NCI-H1417 treated with DMSO at 0.1 percent for 48 hours (cell line): Measurements from ENCODE around the gene CNTNAP5.
"Not testable (repeated sequence)": the region's sequence is repeated elsewhere in the genome, so short reads cannot be mapped to it uniquely, and the experiment has no call there.

Experiments used
- DNase-seq: peaks from one replicate; lab custom pipeline; 2025; lab: John Stamatoyannopoulos, UW

The CNTNAP5 gene

DNA sequence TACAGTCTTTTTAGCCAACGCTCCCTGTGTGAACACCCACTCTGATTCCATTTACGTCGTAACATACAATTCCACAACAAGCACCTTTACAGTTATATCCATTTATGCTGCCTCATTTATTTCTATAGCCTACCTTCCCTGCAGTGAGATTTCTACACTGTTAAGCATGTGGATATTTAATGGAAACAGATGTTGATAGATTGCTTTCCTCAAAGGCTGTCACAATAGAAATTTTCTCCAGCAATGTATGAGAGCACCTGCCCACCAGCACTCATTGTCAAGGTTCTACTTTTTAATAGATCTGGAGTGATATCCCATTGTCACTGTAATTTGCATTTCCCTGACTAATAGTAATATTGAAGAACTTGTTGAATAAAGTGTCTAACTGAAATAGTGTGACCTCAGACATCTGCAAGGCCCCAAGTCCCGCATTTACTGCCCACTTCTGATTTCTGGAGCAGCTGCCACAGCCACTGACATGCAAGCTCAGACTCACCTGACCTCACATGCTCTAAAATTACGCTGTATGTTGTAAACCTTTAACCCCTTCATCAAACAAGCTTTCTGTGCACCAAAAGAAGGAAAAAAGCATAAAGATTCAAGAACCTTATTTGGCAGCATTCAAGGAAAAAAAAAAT, 295.1 kb downstream of the CNTNAP5 start:
- DNase-seq, result no peak

DNA sequence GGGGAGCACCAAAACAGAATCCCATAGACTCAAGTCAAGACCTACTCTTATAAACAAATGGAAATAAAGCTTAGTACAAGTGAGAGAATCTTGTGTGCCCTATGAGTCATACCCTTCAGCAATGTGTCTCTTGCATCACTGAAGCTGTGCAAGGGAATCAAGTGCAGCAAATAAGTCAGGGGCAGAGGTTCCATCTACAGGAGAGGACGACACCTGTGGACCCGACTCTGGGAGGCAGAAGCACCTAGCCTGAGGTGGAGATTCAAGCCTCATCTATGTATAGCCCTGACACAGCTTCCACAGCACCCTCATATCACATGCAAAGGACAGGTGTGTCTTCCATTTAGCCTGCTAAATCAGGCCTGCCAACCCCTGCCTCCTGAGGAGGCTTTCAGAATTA, 298.2 kb downstream of the CNTNAP5 start:
- no peak for DNase-seq

DNA sequence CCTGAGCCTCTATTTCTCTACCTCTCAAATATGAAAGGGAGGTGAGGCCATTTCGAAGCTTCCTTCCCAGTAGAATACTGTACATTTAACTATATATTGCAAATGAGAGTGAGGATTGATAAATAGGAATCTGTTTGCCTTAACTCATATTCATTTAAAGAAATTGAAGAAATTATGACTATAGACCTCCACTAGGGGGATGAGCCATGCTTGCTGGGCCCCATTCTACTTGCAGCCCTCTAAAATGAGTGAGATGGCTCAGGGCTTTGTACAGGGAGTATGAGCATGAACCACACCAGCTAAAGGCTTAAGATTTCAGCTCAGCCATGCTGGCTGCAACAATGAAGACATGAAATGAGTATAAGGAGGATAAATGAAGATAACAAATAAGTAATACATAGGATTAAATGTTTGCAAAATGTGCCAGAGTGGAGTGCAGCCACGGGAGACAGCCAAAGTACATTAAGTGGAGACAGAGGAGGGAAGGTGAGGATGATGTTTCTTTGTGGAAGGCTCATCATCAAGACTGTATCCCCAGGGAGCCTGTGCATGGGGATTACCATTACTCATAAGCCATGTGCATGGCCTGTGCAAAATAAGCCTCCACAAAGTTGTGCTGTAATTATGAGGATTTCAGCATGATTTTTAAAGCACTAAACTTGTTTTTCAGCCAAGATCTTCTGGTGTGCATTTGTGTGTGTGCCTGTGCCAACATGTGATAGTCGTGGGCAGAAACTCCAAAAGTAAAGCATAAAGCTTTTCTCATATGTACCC, 300.8 kb downstream of the CNTNAP5 start:
- no peak for DNase-seq

DNA sequence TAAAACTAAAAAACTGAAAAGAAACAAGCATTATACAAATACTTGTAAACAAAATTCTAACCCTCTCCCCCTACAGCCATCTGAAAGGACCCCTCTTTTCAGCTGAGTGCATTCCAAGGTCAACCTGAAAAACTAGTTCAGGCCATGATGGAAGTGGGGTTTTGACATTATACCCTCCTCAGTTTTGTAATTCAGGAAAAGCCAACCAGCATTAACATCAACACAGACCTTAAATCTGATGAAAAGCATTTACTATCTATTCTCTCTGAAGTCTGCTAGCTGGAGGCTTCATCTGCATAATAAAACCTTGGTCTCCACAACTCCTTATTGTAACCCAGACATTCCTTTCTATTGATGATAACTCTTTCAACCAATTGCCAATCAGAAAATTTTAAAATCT, 302.2 kb downstream of the CNTNAP5 start:
- DNase-seq, result no peak

DNA sequence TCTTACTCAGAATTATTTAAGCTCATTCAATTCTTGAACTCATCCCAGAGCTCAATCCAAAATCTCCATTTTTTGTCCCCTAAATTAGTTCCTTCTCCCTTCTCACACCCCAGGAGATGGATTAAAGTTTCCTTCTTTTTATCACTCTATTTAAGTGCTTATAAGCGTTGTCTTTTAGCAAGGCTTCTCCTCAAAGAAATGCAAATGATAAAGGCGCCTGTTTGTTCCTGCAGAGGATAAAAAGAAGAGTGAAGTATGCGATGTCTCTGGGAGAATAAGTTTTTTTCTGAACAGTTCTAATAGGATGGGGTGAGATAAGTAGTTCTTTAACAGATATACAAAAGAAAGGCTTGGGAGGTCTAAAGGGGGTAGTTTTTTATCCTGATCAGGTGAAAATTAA, 303.3 kb downstream of the CNTNAP5 start:
- no peak for DNase-seq

DNA sequence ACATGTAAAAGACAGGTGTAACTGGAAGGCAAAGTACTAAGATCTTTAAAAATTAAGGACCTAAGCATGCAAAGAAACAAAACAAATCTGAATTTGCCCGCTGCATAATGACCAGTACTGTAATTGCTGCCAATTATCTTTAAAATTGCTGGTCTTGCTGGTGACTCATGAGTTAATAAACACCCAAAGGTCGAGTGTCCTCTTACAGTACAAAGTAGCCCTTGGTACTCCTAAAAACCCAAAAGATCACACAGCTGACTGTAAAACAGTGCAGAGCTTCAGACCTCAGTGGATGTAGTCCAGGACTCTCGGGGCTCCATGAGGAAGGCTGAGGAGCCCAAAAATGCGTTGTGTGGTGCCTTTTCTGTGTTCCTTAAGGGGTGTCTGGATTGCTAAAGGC, 308.7 kb downstream of the CNTNAP5 start:
- DNase-seq, result no peak

DNA sequence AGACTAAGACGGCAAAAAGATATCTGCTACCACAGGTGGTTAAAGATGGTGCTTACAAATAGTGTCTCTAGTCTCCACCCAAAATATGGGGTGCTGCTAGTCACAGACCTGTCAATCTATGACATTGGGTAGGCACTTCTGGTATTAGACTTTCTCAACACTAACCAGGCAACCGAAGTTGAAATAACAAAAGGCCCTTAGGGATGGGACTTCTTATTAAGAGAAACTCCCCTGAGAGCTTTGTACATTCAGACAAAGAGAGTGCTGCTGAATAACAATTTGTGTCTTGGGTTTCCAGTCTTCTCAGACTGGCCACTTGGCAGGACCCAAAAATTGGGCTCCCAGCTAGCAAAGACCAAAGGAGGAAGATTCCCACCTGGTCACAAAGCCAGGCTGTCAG, 310.0 kb downstream of the CNTNAP5 start:
- no peak for DNase-seq

DNA sequence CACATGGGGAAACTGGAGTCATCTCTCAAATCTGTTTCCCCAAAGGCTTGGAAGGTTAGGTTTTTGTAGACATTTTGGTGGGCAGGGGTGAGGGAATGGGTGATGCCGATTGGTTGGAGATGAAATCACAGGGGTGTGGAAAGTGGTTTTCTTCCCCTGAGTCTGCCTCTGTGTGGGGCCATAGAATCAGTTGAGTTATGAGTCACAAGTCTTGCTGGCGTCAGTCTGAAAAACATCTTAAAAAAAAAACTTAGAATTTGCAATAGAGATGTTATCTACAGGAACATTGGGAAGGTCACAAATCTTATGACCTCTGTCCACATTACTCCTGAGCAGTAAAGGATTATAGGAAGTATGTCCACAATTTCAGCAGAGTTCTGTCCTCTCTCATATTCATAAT, 314.6 kb downstream of the CNTNAP5 start:
- no peak for DNase-seq

DNA sequence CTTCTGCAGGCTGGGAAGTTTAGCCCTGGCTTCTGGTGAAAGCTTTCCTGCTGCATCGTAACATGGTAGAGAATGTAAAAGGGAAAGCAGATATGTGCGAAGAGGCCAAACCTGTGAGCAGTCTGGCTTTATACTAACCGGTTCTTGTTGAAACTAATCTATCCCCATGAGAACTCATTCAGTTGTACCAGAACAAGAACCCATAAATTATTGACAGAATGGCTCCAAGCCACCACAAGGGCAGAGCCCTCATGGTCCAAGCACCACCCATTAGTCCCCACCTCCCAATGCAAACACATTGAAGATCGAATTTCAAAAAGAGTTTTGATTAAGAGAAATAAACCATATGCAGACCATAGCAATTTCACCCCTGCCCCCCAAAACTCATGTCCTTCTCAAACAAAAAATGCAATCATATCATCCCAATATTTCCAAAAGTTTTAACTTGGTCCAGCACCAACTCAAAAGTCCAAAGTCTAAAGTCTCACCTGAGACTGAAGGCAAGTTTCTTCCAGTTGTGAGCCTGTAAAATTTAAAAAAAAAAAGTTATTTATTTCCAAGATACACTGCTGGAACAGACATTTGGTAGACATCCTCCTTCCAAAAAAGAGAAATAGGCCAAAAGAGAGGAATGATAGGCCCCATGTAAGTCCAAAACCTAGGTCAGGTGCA, 318.9 kb downstream of the CNTNAP5 start:
- no peak for DNase-seq

DNA sequence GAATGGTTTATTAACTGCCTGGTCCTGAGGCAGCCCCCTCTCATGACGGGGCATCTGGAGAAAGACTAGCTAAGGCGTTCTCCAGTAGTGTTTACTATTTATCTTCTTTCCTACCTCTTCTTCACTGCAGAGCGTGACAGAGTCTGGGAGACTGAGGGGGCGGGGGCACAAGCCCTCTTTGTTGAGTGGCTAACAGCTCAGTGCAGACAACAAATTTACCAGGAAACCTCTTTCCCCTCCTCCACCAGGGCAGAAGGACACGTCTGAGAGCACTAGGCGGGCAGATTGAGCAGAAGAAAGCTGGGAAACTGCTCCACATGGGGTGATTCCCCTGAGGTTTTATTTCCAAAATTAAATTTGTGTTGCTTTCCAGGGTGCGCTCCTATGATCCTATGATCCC, 322.1 kb downstream of the CNTNAP5 start:
- DNase-seq, result no peak

DNA sequence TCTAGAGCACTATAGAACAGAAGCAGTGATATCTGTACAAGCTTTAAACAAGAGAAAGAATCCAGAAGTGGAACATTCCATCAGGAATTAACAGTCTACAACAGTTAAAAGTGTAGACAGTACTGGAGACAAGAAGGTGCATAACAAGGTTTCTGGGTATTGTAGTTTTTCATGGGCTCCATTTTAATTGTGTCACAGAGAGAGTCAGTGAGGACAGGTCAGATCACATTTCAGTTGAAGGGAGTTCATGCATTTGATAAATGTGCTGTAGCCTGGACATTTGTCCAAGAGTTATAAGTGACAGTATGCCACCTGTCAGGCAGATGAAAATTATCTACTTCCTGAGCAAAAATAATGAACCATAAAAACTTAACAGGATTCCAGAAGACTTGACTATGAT, 328.6 kb downstream of the CNTNAP5 start:
- DNase-seq, result no peak

DNA sequence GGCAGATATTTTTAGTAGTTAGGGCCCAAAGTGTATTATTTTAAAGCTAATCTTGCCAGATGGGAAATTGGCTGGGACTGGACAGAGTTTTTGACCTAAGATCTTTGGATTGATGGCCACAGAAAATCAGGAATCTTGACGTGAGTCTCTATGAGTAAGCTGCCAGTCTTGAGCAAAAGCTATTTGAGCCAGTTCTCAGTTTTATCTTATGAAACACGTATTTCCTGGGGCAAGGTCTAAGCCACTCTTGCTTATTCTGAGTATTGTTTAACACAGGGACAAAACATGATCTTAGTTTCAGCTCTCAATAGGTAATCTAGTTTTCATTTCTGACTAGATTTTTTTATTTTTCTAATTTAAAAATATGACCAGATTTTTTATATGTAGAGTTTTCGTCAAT, 329.4 kb downstream of the CNTNAP5 start:
- no peak for DNase-seq

DNA sequence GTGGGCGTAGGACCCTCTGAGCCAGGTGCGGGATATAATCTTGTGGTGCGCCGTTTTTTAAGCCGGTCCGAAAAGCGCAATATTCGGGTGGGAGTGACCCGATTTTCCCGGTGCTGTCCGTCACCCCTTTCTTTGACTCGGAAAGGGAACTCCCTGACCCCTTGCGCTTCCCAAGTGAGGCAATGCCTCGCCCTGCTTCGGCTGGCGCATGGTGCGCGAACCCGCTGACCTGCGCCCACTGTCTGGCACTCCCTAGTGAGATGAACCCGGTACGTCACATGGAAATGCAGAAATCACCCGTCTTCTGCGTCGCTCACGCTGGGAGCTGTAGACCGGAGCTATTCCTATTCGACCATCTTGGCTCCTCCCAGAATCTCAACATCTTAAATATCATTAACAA, 336.9 kb downstream of the CNTNAP5 start:
- DNase-seq, result not testable (repeated sequence)

DNA sequence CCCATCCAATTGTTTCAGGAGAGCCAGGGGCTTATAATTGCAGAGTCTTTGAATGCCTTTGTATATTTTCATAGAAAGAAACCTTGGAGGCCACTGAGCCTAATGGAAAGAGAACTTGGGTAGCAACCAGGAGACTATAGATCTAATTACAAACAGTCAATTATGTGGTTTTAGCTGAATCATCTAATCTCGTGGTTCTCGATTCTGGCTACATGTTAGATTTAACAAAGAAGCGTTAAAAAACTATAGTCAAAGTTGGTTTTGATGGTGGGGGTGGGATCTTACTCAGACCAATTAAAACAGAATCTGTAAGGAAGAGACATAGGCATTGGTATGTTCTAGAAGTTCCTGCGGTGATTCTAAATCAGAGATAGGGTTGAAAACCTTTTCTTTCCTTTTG, 344.1 kb downstream of the CNTNAP5 start:
- DNase-seq, result no peak

DNA sequence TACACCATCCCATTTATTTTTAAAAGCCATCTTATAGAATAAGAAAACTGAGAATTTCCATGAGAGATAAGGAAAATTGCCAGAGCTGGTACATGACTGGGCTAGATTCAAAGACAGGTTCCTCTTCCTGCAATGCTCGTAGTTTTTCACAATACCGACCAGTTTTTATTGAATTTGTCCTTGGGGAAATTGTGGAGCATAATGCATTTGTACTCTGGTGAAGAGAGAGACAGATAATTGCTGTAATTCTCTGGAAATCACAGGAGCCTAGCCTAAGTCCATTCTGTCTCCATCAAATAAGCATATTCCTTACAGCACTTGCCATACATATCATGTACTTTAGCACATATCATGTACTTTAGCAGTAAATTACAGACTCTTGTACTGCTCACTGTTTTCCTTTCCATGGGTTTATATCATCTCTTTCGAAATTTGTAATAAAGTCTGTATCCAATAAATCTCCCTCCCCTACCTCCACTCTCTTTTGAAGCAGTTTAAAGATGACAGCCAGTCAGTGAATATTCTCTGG, 355.2 kb downstream of the CNTNAP5 start:
- DNase-seq, result no peak

DNA sequence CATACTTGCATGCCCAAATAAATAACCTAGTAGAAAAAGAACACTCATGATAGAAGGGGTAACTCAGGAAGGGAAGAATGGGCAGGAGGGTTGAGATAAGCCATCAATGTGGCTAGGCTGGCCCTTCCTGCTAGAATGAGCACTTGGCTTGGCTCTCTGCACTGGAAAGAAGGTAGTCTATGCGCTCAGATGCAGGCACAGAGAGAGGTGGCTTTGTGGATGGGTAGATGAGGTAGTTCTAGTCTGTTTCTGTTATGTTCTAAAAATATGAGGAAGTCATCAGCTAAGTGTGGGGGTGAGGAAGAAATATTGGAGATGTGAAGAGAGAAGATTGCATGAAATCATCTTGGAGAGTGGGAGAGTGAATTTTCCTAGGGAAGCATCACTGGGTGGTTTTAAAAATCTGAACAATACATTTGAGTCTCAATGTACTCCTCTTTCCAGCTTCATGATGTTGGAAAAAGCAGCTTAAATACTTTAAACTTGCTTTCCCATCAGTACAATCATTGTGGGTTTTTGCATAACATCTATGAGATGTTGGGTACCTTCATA, 357.1 kb downstream of the CNTNAP5 start:
- no peak for DNase-seq

DNA sequence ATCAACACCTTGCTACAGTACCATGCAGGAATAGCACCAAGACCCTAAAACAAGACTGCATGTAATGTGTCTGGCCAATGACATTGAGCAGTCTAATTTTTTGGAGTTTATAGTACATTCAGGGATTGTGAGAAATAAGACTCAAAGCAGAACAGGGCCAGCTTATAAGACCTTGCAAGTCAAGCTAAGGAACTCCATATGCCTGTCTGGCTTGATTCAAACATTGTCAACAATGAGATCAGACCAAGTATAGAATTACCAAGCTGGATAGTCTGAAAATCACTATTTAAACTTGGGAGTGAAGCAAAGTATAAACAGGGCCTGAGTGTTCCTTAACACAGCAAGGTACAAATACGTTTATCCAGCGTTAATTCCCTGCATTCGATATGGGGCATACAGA, 370.9 kb downstream of the CNTNAP5 start:
- no peak for DNase-seq

DNA sequence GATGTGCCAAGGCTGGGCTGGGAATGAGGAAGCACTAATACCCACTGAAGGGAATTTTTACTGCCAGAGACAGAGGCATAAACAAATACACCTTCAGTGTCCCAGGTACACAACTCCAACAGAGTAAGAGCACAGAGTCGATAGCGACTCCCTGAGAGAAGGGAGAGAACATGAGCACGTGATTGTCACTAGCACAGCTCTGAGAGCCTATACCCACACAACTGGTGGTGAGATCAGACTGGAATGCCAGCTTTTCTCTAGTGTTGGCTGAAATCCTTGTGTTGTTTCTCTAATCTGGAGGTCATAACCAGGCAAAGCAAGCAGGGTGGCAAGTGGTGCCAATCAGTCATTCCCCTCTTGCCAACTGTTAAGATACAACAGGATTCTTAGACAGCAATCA, 377.2 kb downstream of the CNTNAP5 start:
- no peak for DNase-seq

DNA sequence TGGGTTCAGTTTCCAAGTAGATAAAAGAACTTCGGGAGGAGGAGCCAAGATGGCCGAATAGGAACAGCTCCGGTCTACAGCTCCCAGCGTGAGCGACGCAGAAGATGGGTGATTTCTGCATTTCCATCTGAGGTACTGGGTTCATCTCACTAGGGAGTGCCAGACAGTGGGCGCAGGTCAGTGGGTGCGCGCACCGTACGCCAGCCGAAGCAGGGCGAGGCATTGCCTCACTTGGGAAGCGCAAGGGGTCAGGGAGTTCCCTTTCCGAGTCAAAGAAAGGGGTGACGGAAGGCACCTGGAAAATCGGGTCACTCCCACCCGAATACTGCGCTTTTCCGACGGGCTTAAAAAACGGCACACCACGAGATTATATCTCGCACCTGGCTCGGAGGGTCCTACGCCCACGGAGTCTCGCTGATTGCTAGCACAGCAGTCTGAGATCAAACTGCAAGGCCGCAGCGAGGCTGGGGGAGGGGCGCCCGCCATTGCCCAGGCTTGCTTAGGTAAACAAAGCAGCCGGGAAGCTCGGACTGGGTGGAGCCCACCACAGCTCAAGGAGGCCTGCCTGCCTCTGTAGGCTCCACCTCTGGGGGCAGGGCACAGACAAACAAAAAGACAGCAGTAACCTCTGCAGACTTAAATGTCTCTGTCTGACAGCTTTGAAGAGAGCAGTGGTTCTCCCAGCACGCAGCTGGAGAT, 382.9 kb downstream of the CNTNAP5 start:
- DNase-seq, result not testable (repeated sequence)

DNA sequence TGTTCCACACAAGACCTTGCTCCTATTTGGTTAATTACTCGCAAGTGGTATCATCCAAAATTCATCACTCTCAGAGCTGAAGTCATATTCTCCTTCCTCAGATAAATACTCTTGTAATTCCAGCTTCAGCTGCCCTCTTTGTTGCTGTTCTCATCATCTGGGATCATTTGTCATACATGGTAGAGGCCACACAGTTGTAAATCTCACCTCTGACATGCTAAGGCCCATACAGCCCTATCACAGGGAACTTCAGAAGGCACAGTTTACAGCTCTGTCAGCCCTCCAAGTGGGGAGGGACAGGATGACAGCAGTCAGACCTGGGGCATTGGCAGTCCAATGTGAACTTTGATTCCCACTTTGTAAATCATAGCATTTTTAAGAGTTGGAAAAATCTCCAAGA, 399.0 kb downstream of the CNTNAP5 start:
- no peak for DNase-seq

DNA sequence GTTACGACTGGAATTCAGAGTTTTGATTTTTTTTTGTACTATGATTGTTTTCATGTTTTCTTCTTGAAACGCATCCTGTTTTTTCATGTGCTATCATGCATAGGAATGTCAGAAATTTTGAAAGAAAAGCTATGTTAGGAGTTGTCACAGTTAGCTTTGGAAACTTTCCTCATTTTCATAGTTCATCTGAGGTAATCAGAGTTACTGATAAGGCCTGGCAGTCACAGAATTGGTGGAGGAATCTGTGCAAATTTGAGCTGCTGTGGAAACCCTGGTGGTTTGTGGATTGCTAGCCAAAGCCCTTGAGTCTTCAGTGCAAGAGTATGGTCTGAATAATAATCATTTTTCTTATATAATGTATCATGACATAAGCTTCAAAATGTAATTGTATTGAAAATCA, 401.0 kb downstream of the CNTNAP5 start:
- no peak for DNase-seq

DNA sequence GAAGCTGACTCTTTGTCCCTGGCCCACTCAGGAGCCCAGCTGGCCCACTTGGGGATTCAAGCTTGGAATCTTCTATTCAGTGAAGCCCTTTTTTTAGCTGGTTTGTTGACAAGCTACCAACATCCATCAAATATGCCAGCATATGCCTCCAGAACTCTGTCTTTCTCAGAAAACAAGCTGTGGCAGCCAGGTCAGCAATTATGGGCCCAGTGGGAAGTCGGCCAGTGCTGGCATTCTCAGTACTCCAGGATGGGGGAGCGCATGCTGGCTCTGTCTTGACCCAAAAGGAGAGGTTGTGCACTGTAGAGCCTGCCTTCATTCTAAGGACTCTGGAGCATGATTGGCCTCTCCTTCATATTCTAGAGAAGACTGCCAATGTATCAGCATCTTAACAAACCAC, 401.5 kb downstream of the CNTNAP5 start:
- no peak for DNase-seq
